Measurements from ENCODE around the gene ZSWIM5. TPM values are rescaled to one million over a fixed set of nuclear protein-coding genes. Genes with fewer than 3 reads are reported as not detected.
"Not testable (repeated sequence)": the region's sequence is repeated elsewhere in the genome, so short reads cannot be mapped to it uniquely, and the experiment has no call there.

Gene ZSWIM5
- total RNA-seq, 1 donor from 2014 or later = 0.75 TPM

DNA sequence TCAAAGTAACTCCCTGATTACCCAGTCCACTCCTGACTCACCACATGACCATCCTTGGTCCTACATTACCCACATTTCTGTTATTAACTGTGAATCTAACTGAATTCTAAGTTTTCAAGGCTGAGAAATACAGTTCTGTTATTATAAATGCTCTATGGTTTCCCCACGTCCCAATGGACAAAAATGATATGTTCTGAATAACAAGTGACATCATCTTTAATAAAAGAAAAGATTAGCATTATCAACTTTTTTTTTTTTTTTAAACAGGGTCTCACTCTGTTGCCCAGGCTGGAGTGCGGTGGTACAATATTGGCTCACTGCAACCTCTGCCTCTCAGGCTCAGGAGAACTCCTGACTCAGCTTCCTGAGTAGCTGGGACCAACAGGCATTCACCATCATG, 59.6 kb downstream of the ZSWIM5 start:
- no peak for DNase-seq (ENCODE audit: low read depth)

DNA sequence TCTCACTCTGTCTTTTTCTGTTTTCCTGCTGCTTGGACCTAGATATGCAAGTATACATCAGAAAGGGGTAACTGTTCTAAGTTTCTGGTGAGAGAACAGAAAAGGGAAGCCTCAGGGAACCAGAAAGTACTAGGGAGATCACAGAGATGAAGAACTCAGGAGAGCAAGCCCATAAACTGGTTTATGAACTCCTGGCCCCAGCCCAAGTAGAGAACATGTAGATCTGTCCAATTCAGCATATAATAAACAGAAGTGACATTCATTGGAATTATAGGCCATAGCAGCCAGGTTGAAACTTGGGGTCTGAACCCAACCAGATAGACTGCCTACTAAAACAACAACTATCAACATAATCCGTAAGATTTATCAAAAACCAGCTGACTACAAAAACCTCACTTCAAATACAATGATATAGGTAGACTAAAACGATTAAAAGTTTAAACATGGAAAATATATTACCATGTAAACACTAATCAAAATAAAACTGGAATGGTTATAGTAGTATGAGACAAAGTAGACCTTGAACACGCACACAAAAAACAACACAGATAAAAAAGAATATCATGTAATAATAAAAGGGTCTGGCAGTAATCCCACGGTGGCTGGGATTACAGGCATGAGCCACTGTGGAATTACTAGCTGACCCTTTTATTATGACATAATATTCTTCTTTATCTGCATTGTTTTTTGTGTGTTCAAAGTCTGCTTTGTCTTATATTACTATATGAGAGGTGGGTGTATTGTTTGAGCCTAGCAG, 65.0 kb downstream of the ZSWIM5 start:
- DNase-seq (ENCODE audit: low read depth) = no peak

DNA sequence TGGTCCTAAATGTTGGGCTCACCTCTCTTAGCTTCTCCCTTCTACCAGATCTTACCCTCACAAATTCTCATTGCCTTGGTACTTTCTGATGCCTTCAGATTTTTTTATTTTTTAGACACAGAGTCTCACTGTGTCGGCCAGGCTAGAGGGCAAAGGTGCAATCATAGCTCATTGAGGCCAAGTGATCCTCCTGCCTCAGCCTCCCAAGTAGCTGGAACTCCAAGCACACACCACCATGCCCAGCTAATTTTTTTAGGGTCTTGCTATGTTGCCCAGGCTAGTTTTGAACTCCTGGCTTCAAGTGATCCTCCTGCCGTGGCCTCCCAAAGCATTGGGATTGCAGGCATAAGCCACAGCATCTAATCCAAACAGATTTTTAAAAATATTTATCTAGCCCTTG, 69.4 kb downstream of the ZSWIM5 start:
- no peak for DNase-seq (ENCODE audit: low read depth)

DNA sequence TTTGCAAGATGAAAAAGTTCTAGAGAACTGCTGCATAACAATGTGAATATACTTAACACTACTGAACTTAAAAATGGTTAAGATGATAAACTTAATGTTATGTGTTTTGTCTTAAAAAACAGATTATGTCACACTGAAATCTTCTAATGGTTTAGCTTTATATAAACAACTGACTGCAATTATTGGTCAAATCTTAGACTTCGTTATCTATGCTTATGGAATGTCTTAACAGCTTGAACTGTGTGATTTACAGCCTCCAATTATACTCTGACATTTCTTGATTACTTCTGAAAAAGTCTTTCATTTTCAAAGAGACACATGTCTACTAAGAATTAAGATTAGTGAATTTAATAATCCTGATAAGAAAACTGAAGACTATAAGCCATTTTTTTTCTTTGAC, 71.1 kb downstream of the ZSWIM5 start:
- no peak for DNase-seq (ENCODE audit: low read depth)

DNA sequence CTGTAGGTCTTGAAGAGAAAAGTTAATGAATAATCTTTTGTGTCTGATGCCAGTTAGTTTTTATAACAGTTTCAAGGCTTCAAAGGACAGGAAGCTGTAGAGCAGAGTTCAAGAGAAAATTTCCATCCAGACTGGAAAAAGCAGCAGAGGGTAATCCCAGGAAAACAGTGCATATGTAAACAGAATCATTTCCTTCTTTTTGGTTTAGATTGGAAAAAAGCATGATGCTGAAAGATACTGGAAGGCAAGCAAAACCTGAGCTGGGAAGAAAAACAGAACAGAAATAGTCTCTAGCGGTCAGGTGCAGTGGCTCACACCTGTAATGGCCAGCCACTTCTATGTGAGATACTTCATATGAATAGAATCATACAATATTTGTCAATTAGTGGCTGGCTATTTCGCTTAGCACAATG, 71.9 kb downstream of the ZSWIM5 start:
- peak; percentile 89 for DNase-seq (ENCODE audit: low read depth)

DNA sequence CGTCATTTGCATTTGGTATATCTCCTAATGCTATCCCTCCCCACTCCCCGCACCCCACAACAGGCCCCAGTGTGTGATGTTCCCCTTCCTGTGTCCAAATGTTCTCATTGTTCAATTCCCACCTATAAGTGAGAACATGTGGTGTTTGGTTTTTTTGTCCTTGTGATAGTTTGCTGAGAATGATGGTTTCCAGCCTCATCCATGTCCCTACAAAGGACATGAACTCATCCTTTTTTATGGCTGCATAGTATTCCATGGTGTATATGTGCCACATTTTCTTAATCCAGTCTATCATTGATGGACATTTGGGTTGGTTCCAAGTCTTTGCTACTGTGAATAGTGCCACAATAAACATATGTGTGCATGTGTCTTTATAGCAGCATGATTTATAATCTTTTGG, 73.7 kb downstream of the ZSWIM5 start:
- not testable (repeated sequence) for DNase-seq (ENCODE audit: low read depth)

DNA sequence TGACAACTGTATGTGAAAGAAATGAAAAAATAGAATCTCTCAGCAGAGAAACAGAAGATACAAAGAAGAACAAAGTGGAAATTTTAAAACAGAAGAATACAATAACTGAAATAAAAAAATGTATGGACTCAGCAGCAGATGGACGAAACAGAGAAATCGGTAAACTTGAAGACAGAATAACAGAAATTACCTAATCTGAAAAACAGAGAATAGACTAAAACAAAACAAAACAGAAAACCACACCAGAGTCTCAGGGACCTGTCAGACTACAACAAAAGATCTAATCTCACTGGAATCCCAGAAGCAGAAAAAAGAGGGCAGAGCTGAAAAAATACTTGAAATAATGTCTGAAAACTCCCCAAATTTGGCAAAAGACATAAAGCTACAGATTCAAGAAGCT, 83.0 kb downstream of the ZSWIM5 start:
- no peak for DNase-seq (ENCODE audit: low read depth)

DNA sequence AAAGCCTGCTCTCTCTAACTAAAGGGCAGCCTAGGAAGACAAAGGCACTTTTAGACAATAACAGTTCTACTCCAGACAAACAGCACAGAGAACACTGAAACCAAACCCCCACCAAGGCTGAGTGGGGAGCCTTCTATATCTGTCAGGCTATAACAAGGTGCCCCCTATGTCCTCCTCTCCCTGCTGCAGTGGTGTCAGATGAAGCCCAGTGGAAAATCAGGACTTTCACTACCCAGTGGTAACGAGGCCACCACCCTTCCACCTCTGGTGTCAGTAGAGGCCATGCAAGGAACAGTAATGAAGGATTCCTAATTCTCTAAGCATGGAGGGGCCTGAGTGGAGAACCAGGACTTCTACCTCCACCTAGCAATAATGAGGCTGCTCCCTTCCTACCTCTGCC, 83.7 kb downstream of the ZSWIM5 start:
- no peak for DNase-seq (ENCODE audit: low read depth)

DNA sequence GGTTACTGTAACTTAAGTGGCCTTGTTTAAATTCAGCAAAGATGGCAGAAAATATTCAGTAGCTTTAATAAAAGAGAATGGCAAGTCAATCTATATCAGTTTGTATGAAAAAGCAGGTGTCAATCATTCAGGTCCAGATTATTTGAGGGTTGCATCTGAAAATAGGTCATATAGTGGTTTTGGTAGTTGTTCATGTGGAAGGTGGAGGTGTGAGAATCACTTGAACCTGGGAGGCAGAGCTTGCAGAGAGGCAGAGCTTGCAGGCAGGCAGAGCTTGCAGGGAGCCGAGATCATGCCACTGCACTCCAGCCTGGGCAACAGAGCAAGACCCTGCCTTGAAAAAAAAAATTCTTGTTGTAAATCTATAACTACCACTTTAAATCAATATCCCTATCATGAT, 88.6 kb downstream of the ZSWIM5 start:
- no peak for DNase-seq (ENCODE audit: low read depth)

DNA sequence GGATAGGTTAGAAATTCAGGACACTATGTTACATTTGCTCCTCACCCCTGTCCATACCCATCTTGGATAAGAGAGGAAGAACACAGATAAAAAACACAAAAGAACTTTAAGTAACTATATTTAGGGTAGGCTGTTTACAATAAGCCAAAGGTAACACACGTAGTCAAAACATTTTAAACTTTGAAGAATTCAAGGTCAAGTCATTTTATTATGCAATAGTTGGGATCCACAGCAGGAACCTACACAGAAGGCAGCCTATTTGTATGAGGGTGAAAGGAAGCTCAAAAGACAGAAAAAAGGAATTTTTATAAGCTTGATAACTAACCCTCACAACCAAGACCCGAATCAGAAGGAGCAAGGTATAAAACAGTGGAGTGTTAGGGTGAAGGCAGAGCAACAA, 89.6 kb downstream of the ZSWIM5 start:
- DNase-seq (ENCODE audit: low read depth) = no peak

DNA sequence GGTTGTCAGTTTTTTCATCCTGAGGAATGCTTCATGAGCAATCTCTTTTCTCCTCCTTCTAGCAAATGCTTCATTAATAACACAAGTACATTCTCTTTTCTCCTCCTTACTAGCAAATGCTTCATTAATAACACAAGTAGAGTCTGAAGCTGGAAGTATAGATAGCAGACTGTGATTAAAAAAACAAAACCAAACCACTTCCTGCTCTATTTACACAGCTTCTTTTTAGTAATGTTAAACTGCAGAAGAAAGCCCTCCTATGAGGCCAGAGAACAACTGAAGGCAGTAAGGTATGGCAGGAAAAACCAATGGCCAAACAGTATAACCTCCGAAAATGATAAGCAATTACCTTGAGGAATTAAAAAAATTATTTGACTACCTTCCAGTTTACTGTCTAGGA, 90.1 kb downstream of the ZSWIM5 start:
- no peak for DNase-seq (ENCODE audit: low read depth)

DNA sequence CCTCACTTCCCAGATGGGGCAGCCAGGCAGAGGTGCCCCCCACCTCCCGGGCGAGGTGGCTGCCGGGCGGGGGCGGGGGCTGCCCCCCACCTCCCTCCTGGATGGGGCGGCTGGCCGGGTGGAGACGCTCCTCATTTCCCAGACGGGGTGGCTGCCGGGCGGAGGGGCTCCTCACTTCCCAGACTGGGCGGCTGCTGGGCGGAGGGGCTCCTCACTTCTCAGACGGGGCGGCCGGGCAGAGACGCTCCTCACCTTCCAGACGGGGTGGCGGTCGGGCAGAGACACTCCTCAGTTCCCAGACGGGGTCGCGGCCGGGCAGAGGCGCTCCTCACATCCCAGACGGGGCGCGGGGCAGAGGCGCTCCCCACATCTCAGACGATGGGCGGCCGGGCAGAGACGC, 91.2 kb downstream of the ZSWIM5 start:
- not testable (repeated sequence) for DNase-seq (ENCODE audit: low read depth)

DNA sequence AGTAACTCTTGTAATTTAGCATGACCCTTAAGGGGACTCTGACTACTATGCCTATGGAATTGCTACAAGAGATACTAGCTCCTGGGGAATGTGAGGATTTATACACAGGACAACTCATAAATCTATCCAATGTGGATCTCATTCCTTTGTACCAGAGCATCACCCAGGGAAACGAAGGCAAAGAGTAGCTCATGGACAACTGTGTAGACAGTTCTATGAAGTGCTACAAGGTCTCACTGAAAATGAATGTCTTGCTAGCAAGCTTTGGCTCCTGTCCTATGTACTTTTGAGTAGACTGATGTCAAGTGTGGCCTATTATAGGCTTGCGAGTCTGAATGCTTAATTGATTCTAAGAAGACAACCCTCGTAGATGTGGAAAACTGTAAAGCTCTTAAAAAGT, 93.7 kb downstream of the ZSWIM5 start:
- DNase-seq (ENCODE audit: low read depth) = no peak

DNA sequence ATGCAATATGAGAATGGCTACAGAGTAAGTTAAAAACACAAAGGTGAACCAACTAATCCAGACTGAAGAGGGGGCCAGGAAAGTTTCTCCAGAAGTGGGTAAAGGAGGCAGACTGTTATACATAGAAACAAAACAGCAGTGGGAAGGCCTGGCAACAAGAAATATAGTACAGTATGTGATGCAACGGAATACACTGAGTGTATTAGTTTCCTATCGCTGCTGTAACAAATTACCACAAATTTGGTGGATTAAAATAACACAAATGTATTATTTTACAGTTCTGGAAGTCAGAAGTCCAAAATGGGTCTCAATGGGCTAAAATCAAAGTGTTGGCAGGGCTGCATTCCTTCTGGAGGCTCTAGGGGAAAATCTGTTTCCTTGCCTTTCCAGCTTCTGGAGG, 95.2 kb downstream of the ZSWIM5 start:
- no peak for DNase-seq (ENCODE audit: low read depth)

DNA sequence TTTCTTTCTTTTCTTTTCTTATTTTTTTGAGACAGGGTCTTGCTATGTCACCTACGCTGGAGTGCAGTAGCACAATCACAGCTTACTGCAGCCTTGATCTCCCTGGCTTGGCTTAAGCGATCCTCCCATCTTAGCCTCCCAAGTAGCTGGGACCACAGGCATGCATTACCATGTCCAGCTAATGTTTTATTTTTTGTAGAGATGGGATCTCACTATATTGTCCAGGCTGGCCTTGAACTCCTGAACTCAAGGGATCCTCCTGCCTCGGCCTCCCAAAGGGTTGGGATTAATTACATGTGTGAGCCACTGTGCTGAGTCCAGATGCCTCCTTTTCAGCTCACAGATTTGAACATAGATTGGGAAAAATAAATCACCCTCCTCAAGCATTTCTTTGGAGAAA, 98.6 kb downstream of the ZSWIM5 start:
- DNase-seq (ENCODE audit: low read depth) = no peak

DNA sequence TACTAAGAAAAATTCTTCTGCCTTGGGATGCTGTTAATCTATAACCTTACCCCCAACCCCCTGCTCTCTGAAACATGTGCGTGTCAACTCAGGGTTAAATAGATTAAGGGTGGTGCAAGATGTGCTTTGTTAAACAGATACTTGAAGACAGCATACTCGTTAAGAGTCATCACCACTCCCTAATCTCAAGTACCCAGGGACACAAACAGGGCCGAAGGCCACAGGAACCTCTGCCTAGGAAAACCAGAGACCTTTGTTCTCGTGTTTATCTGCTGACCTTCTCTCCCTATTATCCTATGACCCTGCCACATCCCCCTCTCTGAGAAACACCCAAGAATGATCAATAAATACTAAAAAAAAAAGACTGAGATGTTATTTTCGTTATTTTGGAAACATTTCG, 99.5 kb downstream of the ZSWIM5 start:
- DNase-seq (ENCODE audit: low read depth) = not testable (repeated sequence)

DNA sequence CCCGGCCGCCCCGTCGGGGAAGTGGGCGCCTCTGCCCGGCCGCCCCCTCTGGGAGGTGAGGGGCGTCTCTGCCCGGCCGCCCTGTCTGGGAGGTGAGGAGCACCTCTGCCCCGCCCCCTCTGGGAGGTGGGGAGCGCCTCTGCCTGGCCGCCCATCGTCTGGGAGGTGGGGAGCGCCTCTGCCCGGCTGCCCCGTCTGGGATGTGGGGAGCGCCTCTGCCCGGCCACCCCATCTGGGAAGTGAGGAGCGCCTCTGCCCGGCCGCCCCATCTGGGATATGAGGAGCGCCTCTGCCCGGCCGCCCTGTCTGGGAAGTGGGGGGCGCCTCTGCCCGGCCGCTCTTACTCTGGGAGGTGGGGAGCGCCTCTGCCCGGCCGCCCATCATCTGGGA, 100.3 kb downstream of the ZSWIM5 start:
- DNase-seq (ENCODE audit: low read depth) = not testable (repeated sequence)

DNA sequence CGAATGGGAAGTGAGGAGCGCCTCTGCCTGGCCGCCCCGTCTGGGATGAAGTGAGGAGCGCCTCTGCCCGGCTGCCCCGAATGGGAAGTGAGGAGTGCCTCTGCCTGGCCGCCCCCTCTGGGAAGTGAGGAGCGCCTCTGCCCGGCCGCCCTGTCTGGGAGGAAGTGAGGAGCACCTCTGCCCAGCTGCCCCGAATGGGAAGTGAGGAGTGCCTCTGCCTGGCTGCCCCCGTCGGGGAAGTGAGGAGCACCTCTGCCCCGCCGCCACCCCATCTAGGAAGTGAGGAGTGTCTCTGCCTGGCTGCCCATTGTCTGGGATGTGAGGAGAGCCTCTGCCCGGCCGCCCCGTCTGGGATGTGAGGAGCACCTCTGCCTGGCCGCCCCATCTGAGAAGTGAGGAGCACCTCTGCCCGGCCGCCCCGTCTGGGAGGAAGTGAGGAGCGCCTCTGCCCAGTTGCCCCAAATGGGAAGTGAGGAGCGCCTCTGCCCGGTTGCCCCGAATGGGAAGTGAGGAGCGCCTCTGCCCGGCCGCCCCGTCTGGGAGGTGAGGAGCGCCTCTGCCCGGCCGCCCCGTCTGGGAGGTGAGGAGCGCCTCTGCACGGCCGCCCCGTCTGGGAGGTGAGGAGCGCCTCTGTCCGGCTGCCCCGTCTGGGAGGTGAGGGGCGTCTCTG, 100.8 kb downstream of the ZSWIM5 start:
- DNase-seq (ENCODE audit: low read depth) = not testable (repeated sequence)

DNA sequence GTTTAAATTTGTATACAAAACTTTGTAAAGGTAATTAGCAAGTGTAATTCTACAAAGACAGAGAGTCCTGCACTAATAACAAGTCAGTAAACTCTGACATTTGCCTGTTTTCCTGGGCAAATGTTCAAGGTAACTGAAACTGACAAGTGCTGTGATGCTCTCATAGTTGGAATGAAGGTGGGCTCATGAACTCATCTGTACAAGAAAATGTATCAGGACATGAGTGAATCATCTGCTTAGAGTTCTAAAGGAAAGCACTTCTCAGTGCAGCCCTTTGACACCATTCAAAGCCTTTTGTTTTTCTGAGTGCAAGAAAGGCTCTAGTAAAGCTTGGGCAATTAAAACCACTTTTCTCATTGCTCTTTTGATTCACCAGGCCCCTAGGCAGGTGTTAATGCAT, 102.9 kb downstream of the ZSWIM5 start:
- DNase-seq (ENCODE audit: low read depth) = no peak

DNA sequence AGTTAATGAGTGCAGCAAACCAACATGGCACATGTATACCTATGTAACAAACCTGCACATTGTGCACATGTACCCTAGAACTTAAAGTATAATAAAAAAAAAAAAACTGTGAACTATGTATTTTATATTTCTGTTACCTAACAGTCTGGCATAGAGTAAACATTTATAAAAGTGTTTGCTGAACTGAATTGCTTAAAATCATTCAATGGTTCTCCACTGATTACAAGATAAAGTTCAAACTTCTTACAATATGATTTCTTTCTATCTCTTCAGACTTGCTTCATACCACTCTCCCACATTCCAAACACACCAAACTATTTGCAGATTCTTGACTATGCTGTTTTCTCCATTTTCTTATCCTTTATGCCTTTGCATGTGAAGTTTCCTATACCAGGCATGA, 104.5 kb downstream of the ZSWIM5 start:
- no peak for DNase-seq (ENCODE audit: low read depth)

DNA sequence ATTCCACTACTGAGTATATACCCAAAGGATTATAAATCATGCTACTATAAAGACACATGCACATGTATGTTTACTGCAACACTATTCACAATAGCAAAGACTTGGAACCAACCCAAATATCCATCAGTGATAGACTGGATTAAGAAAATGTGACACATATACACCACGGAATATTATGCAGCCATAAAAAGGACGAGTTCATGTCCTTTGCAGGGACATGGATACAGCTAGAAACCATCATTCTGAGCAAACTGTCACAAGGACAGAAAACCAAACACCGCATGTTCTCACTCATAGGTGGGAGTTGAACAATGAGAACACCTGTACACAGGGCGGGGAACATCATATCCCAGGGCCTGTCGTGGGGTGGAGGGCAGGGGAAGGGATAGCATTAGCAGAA, 104.9 kb downstream of the ZSWIM5 start:
- not testable (repeated sequence) for DNase-seq (ENCODE audit: low read depth)

DNA sequence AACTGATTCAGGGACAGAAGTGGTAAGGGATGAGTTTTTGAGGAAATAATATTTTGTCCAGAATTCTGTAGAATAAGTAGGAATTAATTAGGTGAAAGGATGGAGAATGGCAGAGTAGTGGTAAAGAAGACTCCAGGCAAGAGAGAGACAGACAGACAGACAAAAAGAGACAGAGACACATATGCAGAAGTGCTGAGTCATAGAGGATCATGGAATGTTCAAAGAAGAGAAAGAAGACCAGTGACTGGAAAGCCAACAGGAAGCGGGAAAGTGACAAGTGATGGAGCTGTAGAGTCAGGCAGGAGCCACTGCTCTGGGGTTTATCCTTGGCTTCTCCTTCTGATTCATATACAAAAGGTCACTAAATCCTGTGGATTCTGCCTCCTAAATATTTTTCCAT, 108.5 kb downstream of the ZSWIM5 start:
- DNase-seq (ENCODE audit: low read depth) = no peak

DNA sequence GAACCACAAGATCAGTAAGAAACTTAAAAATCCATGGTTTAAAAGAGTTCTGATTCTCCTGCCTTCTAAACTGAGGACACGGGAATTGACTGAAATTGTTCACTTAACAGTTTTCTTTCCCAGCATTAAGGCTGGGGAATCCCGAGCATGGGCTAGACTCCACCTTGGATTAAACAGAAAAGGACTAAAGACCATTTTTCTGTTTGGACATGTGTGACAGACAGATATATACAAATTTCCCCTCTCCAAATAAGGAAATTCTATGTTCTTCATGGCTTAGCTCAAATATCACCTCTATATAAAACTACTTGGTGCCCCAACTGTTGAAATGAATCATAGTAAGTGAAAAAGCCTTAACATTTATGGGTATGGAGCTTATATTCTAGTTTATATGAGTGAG, 109.3 kb downstream of the ZSWIM5 start:
- no peak for DNase-seq (ENCODE audit: low read depth)

DNA sequence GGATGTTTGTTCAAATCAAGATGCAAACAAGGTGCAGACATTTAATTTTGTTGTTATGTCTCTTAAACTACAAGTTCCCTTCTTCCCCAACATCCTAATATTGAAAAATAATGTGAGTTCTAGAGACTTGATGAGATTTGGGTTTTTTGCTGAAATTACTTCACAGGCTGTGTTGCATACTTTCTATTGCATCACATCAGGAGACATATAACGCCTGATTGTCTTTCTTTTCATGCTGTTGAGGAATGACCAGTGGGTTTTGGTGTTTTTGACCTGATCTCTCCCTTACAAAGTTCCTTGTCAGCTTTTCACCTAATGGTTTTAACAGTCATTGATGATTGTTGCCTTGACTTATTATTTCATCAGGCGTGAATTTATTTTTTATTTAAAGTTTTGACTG, 111.0 kb downstream of the ZSWIM5 start:
- DNase-seq (ENCODE audit: low read depth) = no peak

Data from renal cortical epithelial cell (primary cell).